ENCODE data around the gene SCART1.
"Not testable (repeated sequence)": the region's sequence is repeated elsewhere in the genome, so short reads cannot be mapped to it uniquely, and the experiment has no call there.

The SCART1 gene

GRCh38 chr10:133432789-133433188 is 21.0 kb upstream of the SCART1 start:
- DNase-seq (ENCODE audit: low read depth in 2 of 2) = not testable (repeated sequence)

- DNase-seq (ENCODE audit: low read depth in 2 of 2) = no peak
Measured at GRCh38 chr10:133438711-133439273, 15.0 kb upstream of the SCART1 start.

- DNase-seq (ENCODE audit: low read depth in 2 of 2) = no peak
Measured at GRCh38 chr10:133439517-133440461, 14.0 kb upstream of the SCART1 start.

GRCh38 chr10:133440633-133441285 is 13.0 kb upstream of the SCART1 start:
- no peak for DNase-seq (ENCODE audit: low read depth in 2 of 2)

GRCh38 chr10:133441356-133441755 is 12.4 kb upstream of the SCART1 start:
- not testable (repeated sequence) for DNase-seq (ENCODE audit: low read depth in 2 of 2)

GRCh38 chr10:133441780-133442179 is 12.0 kb upstream of the SCART1 start:
- DNase-seq (ENCODE audit: low read depth in 2 of 2) = no peak

- no peak for DNase-seq (ENCODE audit: low read depth in 2 of 2)
Measured at GRCh38 chr10:133442191-133442966, 11.4 kb upstream of the SCART1 start.

- DNase-seq (ENCODE audit: low read depth in 2 of 2) = no peak
Measured at GRCh38 chr10:133442967-133443924, 10.5 kb upstream of the SCART1 start.

- DNase-seq (ENCODE audit: low read depth in 2 of 2) = no peak
Measured at GRCh38 chr10:133444342-133445267, 9.1 kb upstream of the SCART1 start.

- DNase-seq (ENCODE audit: low read depth in 2 of 2) = no peak
Measured at GRCh38 chr10:133445268-133445732, 8.4 kb upstream of the SCART1 start.

GRCh38 chr10:133445751-133446708 is 7.7 kb upstream of the SCART1 start:
- no peak for DNase-seq (ENCODE audit: low read depth in 2 of 2)

- no peak for DNase-seq (ENCODE audit: low read depth in 2 of 2)
Measured at GRCh38 chr10:133446979-133447378, 6.8 kb upstream of the SCART1 start.

- DNase-seq (ENCODE audit: low read depth in 2 of 2) = no peak
Measured at GRCh38 chr10:133448120-133448519, 5.6 kb upstream of the SCART1 start.

GRCh38 chr10:133451346-133451745 is 2.4 kb upstream of the SCART1 start:
- no peak for DNase-seq (ENCODE audit: low read depth in 2 of 2)

- no peak for DNase-seq (ENCODE audit: low read depth in 2 of 2)
Measured at GRCh38 chr10:133452453-133452852, 1.3 kb upstream of the SCART1 start.

GRCh38 chr10:133454204-133454893 is 604 bp downstream of the SCART1 start:
- no peak for DNase-seq (ENCODE audit: low read depth in 2 of 2)

- DNase-seq (ENCODE audit: low read depth in 2 of 2) = no peak
Measured at GRCh38 chr10:133455196-133455595, 1.5 kb downstream of the SCART1 start.

GRCh38 chr10:133455611-133456031 is 1.9 kb downstream of the SCART1 start:
- DNase-seq (ENCODE audit: low read depth in 2 of 2) = no peak

All from stimulated activated CD8-positive, alpha-beta memory T cell treated with anti-CD3 and anti-CD28 coated beads, Interleukin-7, amount 100 ng/mL, for 4 hours (primary cell).